GM19452 (cell line): ENCODE data around the gene EEF1A2.
"Not testable (repeated sequence)": the region's sequence is repeated elsewhere in the genome, so short reads cannot be mapped to it uniquely, and the experiment has no call there.

ENCODE experiments used
- ATAC-seq: cut with Tn5 transposase; IDR thresholded peaks from one replicate; pipeline ENCODE4 v1.9.1; 2021; ENCODE audit not compliant: unreplicated experiment

Gene EEF1A2

DNA sequence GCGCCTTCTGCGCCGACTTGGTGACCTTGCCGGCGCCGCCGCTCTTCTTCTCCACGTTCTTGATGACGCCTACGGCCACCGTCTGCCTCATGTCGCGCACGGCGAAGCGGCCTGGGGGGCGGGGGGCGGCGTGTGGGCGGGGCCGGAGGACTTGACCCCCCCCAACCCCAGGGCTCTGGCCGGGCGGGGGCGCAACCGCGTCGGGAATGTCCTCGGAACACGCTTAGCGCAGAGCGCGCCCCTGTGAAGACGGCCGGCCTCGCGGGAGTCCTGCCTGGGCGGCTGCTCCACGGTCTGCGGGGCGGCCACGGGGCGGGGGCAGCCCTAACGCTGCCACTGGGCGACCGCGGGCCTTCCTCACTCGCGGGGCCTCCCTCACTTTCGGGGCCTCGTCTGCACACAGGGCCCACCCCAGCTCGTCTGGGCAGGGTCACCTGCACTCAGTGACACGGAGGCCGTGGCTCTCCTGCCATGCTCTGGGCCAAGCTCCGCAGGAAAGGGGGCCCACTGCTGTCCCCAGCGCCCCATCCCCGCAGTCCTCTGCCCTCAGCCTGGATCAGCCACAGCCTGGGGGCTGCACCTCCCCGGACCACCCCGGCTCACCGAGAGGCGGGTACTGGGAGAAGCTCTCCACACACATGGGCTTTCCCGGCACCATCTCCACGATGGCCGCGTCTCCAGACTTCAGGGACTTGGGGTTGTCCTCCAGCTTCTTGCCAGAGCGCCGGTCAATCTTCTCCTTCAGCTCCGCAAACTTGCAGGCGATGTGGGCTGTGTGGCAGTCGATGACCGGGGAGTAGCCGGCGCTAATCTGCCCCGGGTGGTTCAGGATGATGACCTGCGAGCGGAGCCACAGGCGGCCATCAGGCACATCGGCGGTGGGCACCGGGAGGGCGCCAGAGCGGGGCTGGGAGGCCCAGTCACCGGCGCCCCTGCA is 10.3 kb downstream of the EEF1A2 start:
- no peak for ATAC-seq

- ATAC-seq, result no peak
Observed at GRCh38 chr20:63487781-63488241, 11.1 kb downstream of the EEF1A2 start.

GRCh38 chr20:63487116-63487764 is 11.6 kb downstream of the EEF1A2 start:
- no peak for ATAC-seq

DNA sequence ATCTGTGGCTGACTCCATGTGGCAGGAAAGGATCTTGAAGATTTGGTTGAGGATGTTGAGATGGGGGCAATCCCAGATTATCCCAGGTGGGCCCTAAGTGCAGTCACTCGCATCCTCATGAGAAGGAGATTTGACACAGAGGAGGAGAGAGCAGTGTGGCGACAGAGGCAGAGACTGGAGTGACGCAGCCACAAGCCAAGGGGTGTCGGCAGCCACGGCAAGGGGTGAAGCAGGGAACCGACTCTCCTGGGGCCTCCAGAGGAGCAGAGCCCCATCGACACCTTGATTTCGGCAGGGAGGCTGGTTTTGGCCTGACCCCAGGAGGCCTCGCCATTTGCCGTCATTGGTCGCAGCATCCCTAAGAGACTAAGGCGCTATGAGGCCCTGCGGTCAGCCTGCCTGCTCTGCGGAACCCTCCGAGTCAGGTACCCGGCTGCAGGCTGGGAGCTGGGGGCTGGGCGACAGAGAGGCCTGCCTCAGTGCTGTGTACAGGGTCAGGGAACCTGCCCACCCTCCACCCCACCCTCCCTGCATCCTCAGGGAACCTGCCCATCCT is 12.5 kb downstream of the EEF1A2 start:
- ATAC-seq, result no peak

DNA sequence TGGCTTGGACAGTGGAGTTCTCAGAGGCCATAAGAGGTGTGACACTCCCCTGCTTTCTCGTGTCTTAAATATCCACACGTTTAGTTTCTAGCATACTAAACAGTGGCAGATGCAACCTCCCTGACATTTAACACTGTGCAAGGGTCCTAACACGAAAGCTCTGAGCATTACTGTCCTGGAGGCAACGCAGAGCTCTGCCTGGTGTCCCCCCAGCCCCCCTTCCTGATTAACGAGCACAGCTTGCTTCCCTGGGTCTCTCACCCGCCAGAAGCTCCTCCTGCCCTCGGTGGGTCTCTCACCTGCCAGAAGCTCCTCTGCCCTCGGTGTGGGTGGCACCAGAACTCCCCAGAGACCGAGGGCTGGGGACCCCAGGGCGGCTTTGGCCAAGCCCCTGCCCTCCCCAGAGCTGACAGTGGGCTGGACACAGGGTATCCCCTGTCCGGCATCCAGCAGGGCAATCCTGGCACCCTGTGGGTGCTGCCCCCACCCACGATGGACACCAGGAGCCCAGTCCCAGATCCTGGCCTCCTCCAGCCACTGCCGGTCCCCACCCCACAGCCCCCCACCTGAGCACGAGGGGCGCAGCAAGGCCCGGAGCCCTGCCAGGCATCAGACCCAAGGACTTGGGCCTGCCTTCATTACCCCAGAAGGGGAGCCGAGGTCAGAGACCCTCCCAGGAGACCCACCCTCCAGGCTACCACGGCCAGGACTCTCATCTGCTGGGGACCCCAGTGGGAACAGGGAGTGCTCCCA is 14.1 kb downstream of the EEF1A2 start:
- ATAC-seq, result no peak

DNA sequence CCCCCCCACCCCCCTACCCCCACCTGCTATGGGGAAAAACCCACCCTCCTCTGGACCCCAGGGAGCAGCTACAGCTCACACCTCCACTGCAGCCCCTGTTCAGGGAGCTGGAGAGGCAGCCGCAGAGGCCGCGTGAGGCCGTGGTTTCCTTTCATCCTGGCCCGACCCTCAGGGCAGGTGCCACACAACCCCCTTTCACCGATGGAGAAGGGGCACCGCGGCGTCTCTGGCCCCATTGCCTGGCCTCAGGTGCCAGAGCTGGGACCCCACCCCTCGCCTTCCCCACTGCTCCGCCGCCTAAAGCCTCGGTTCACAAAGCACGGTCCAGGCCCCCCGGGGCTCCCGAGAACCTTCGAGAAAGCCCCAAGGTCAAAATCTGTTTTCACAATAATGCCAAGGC is 14.6 kb downstream of the EEF1A2 start:
- ATAC-seq, result no peak

GRCh38 chr20:63483834-63484233 is 15.0 kb downstream of the EEF1A2 start:
- no peak for ATAC-seq

GRCh38 chr20:63482021-63482587 is 16.8 kb downstream of the EEF1A2 start:
- no peak for ATAC-seq

DNA sequence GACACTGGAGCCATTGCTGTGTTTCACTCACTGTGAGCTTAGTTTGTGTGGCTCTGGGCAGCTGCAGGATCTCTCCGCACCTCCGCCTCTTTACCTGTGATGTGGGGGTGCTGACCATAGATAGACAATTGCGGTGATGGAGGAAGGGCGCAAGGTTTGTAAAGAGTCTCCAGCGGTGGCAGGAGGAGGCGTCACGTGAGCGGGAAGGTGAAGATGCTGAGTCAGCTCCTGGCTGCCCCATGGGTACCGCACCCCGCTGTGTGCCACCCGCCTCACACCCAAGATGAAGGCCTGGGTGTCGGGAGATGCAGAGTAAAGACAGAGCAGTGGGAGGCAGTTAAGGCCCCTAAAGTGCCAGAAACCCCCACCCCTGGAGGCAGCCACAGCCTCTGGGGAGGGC is 17.4 kb downstream of the EEF1A2 start:
- no peak for ATAC-seq

DNA sequence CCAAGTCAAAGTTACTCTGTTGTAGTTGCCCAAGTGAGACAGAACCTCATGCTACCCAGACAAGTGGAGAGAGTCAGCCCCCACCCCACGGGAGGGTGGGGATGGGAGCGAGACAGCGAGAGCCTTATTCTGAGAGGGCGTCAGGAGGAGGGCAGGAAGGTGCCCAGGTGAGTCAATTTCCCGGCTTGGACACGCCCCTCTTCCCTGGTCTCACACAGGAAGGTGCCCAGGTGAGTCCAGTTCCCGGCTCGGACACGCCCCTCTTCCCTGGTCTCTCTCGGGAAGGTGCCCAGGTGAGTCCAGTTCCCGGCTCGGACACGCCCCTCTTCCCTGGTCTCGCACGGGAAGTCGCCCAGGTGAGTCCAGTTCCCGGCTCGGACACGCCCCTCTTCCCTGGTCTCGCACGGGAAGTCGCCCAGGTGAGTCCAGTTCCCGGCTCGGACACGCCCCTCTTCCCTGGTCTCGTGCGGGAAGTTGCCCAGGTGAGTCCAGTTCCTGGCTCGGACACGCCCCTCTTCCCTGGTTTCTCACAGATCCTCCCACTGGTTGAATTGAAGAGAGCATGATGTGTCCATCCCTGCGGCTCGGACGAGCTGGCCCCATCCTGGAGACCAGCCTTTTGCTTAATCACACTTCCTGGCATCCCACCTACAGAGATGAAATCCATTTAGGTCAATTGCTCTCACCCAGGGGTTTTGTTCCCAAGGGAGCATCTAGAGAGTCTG is 19.0 kb downstream of the EEF1A2 start:
- not testable (repeated sequence) for ATAC-seq

GRCh38 chr20:63478346-63479302 is 20.3 kb downstream of the EEF1A2 start:
- no peak for ATAC-seq

- no peak for ATAC-seq
Observed at GRCh38 chr20:63477944-63478343, 20.9 kb downstream of the EEF1A2 start.

DNA sequence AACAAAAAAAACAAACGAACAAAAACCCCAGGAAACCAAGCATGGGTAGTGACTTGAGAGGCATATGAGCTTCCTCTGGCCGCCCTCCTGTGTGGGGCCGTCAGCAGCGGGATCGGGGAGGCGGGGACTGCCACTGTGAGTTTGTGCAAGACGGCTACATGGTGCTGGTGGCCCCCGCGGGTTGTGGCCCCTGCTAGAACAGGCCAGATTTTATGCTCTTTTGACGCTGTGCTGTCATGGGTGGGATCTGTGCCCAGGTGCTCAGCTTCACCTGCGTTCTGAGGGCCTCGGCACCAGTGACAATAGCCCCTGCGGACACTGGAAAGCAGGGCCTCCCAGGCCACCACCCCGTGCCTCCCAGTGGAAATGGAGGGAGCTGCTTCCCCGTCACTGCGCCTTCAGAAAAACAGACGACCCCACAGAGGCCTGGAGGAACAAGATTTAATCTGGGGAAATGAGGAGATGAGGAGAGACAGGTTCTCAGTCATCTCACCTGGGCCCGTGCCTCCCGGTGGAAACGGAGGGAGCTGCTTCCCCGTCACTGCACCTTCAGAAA is 21.7 kb downstream of the EEF1A2 start:
- no peak for ATAC-seq

DNA sequence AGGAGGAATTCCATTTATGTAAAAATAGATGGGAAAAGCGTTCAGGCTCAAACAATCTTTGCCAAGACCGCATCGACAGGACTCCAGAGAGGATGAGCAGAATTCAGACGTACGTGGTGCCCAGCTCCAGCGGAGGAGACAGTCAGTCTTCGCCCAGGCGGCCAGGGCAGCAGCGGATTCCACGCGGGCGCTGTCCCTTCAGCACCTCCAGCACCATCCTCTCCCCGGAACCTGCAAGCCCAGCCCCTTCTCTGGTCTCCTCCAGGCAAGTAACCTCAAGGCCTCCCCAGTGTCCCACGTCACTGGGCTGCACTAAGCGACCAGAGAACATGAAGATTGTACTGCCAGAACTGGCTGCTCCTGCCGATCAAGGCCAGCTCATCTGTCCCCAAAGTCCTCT is 23.7 kb downstream of the EEF1A2 start:
- ATAC-seq, result no peak

DNA sequence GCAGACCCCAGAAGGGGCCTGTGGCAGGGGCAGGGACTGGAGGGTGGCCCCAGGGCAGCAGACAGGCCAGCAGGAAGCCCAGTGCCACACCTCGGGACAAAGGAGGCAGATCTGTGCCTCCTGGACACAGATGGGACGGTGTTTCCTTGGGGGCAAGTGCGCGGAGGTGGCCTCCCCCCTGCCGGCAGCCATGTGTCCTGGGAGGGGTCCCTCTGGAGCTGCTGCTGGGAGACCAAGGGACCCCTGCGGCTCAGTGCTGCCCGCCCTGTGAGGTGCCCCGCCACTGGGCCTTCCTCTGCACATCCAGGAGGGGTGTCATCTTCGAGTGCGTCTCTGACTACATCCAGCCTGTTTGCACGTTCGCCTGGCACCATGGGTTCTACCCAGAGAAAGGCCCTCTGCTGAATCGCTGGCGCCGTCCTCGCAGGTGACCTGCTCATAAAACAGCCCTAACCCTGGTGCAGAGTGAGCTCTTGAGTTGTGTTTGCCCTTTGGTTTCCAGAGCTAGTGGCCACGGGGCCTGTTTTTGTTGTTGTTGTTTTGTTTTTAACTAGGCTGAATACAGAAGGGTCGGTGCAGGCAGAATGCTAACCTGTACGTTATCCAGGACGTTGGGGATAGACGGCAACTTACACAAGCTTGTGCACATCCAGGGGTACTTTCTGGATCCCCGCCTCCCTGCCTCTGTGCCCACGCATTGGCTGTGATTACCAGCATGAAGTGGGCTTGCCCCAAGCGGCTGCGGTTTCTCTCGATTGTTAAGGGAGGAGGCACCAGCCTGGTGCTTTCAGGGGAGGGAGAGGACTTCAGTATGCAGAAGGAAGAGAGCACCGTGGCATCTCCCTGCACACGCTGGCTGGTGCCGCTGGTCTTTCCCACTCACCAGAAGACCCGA is 25.1 kb downstream of the EEF1A2 start:
- ATAC-seq, result no peak

DNA sequence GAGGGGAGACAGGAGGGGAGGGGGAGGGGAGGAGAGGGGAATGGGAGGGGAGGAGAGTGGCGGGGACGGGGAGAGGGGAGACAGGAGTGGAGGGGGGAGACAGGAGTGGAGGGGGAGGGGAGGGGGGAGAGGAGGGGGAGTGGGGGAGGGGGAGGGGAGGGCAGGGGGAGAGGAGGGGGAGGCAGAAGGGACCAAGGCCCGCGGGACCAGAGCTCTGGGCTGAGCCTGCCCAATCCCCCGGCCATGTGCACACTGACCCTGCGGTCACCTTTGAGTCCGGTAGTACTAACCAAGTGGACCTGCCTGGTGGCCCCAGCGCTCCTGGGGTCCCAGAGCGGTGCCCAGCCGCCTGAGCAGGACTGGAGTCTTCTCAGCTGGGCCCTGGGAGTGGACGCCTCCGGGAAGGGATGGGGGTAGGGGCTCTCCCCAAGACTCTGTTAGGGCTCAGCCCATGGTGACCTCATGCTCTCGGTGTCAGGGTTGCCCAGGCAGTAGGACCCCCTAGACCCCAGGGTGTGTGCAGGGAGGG is 26.0 kb downstream of the EEF1A2 start:
- ATAC-seq, result no peak

DNA sequence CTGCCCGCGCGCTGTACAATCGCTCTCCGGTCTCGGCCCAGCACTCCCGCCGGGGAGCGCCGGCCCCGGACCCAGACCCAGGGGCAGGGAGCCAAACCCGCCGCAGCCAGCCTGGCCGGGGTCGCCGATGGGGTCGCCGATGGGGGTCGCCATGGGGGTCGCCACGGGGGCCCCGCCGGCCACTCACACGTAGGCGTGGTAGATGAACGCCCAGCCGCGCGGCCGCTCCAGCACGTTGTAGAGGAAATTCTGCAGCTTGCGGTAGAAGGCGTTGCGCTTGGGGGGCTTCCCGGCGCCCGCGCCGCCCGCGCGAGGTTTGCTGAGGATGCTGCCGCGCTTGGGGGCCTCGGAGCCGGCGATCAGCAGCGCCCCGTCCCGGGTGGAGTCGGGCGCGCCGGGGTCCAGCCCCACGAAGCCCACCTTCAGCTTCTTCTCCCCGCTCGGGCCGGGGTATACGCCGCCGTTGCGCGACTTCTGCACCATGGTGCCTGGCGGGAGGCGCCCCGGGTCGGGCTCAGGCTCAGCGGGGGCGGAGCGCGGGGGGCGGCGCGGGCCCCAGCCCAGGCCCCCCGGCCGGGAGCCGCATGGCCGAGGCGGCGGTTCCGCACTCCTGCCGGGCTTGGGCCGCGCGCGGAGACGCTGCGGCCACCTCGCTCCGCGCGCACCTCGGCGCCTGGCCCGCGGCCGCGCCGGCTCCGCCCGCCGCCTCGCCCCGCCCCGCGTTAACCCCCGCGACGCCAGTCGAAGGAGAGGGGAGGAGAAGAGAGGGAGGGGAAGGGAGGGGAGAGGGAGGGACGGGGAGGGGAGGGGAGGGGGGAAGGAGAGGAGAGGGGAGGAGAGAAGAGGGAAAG is 26.7 kb downstream of the EEF1A2 start, which contains the start of gene KCNQ2:
TSS of gene KCNQ2 (minus strand) at position 675 of the 851 bp plus-strand sequence. CDS start at position 483, 192 bp downstream.
- no peak for ATAC-seq
